SU-DHL-6 (cell line): ENCODE measurements around the gene SKA3.

Experiments used
- CTCF ChIP-seq: fragments of 200-600 bp; sonication (generic); IDR thresholded peaks from one replicate; pipeline ENCODE4 v1.5.1; 2017; ENCODE audit warnings: antibody characterized with exemption, mild to moderate bottlenecking, low read length, moderate library complexity; ENCODE audit not compliant: insufficient read depth, poor library complexity, severe bottlenecking
- EZH2phosphoT487 ChIP-seq: fragments of 200-600 bp; sonication (generic), shearing (Covaris generic); conservative IDR thresholded peaks from 2 replicates; pipeline ENCODE4 v1.6.1; 2018; ENCODE audit warnings: mild to moderate bottlenecking, antibody characterized with exemption, low read length, moderate library complexity, mixed read lengths

- no peak for TF ChIP-seq CTCF
- TF ChIP-seq EZH2phosphoT487, result no peak
Measured at GRCh38 chr13:21104199-21105019, 71.9 kb downstream of the SKA3 start.
